ENCODE data around the gene RNGTT. TPM values are rescaled to one million over a fixed set of nuclear protein-coding genes. Genes with fewer than 3 reads are reported as not detected.

RNGTT gene
- total and polyA plus RNA-seq, 2 experiments from 2014 or later = 9.2 to 21.5 TPM

- no peaks in the 10 kb centered on the region for H3K9me3 ChIP-seq (ENCODE audit: low read depth)
Measured at GRCh38 chr6:88884361-88884760, 79.1 kb downstream of the RNGTT start.

GRCh38 chr6:88882536-88882935 is 80.9 kb downstream of the RNGTT start:
- Histone ChIP-seq H3K36me3 (ENCODE audit: low read depth) (no peaks in the 10 kb centered on the region), H3K4me1 (ENCODE audit: insufficient read depth) (peaks cover 9% of the 10 kb centered on the region; the same call in 1 of the 2 replicates), H3K9me2 (ENCODE audit: insufficient read depth) (no peaks in the 10 kb centered on the region), H3K79me2 (ENCODE audit: insufficient read depth) (no peaks in the 10 kb centered on the region), H3K27ac (no peak overlapping the region), H4K20me1 (ENCODE audit: insufficient read depth) (no peaks in the 10 kb centered on the region), H3K9me3 (ENCODE audit: low read depth) (no peaks in the 10 kb centered on the region), H3F3A (ENCODE audit: insufficient read depth) (no peaks in the 10 kb centered on the region), H2AFZ (no peak overlapping the region), H3K27me3 (replicated peaks; ENCODE audit: insufficient read depth) (no peaks in the 10 kb centered on the region), H3K4me2 (ENCODE audit: unreplicated experiment) (no peak overlapping the region), H3K9ac (no peak overlapping the region), H3K4me3 (no peak overlapping the region)
- 97% methylated on average over 2 of the region's 2 CpGs for WGBS, 2 experiments (ENCODE audit: low coverage in 1 of 2, low lambda C conversion rate in 2 of 2, missing lambda C conversion rate in 2 of 2)
- DNase-seq = no peak
- in situ Hi-C loops (cut with MboI) = no loop called here
- TF ChIP-seq EZH2phosphoT487 (IDR thresholded peaks at IDR 0.05; ENCODE audit: insufficient read depth, low read depth) (no peak), EZH2 (IDR thresholded peaks at IDR 0.05; ENCODE audit: insufficient read depth, poor library complexity, severe bottlenecking) (no peak)

More at GRCh38 chr6:88884361-88884760, 79.1 kb downstream of the RNGTT start:
- TF ChIP-seq EZH2phosphoT487 (IDR thresholded peaks at IDR 0.05; ENCODE audit: insufficient read depth, low read depth) (no peak), EZH2 (IDR thresholded peaks at IDR 0.05; ENCODE audit: insufficient read depth, poor library complexity, severe bottlenecking) (no peak)
- H3K27ac ChIP-seq = no peak overlapping the region
- no peak overlapping the region for H2AFZ ChIP-seq
- in situ Hi-C loops (cut with MboI) = no loop called here
- DNase-seq = no peak
- H3K4me1 ChIP-seq (ENCODE audit: insufficient read depth) = peaks cover 9% of the 10 kb centered on the region; the same call in 1 of the 2 replicates
- no peak overlapping the region for H3K4me3 ChIP-seq
- no peaks in the 10 kb centered on the region for H4K20me1 ChIP-seq (ENCODE audit: insufficient read depth)
- no peaks in the 10 kb centered on the region for H3K79me2 ChIP-seq (ENCODE audit: insufficient read depth)
- no peaks in the 10 kb centered on the region for H3K27me3 ChIP-seq (replicated peaks; ENCODE audit: insufficient read depth)
- no peak overlapping the region for H3K9ac ChIP-seq
- no peak overlapping the region for H3K4me2 ChIP-seq (ENCODE audit: unreplicated experiment)
- no peaks in the 10 kb centered on the region for H3F3A ChIP-seq (ENCODE audit: insufficient read depth)
- no peaks in the 10 kb centered on the region for H3K9me2 ChIP-seq (ENCODE audit: insufficient read depth)
- H3K36me3 ChIP-seq (ENCODE audit: low read depth) = no peaks in the 10 kb centered on the region

- Histone ChIP-seq H3K27me3 (replicated peaks; ENCODE audit: insufficient read depth) (no peaks in the 10 kb centered on the region), H3K4me1 (ENCODE audit: insufficient read depth) (peaks cover 11% of the 10 kb centered on the region; the same call in 1 of the 2 replicates), H3K36me3 (ENCODE audit: low read depth) (no peaks in the 10 kb centered on the region), H4K20me1 (ENCODE audit: insufficient read depth) (no peaks in the 10 kb centered on the region), H2AFZ (no peak overlapping the region), H3K27ac (no peak overlapping the region), H3K79me2 (ENCODE audit: insufficient read depth) (no peaks in the 10 kb centered on the region), H3K9me3 (ENCODE audit: low read depth) (no peaks in the 10 kb centered on the region), H3K4me2 (ENCODE audit: unreplicated experiment) (no peak overlapping the region), H3K9me2 (ENCODE audit: insufficient read depth) (no peaks in the 10 kb centered on the region), H3K4me3 (no peak overlapping the region), H3K9ac (no peak overlapping the region), H3F3A (ENCODE audit: insufficient read depth) (no peaks in the 10 kb centered on the region)
- WGBS, 2 experiments (ENCODE audit: low coverage in 1 of 2, low lambda C conversion rate in 2 of 2, missing lambda C conversion rate in 2 of 2) = 78 to 89% methylated on average over 1 of the region's 1 CpG
- no peak for DNase-seq
- TF ChIP-seq EZH2 (IDR thresholded peaks at IDR 0.05; ENCODE audit: insufficient read depth, poor library complexity, severe bottlenecking) = no peak
- TF ChIP-seq EZH2phosphoT487 (IDR thresholded peaks at IDR 0.05; ENCODE audit: insufficient read depth, low read depth) = no peak
- in situ Hi-C loops (cut with MboI) = no loop called here
Measured at GRCh38 chr6:88881451-88881850, 82.0 kb downstream of the RNGTT start.

GRCh38 chr6:88880021-88880420 is 83.4 kb downstream of the RNGTT start:
- H3K27me3 ChIP-seq (replicated peaks; ENCODE audit: insufficient read depth) = no peaks in the 10 kb centered on the region
- H3K4me2 ChIP-seq (ENCODE audit: unreplicated experiment) = no peak overlapping the region
- in situ Hi-C loops (cut with MboI) = no loop called here
- H3F3A ChIP-seq (ENCODE audit: insufficient read depth) = no peaks in the 10 kb centered on the region
- no peaks in the 10 kb centered on the region for H3K9me3 ChIP-seq (ENCODE audit: low read depth)
- DNase-seq = no peak
- no peaks in the 10 kb centered on the region for H4K20me1 ChIP-seq (ENCODE audit: insufficient read depth)
- no peak overlapping the region for H3K4me3 ChIP-seq
- H2AFZ ChIP-seq = no peak overlapping the region
- WGBS, 2 experiments (ENCODE audit: low coverage in 1 of 2, low lambda C conversion rate in 2 of 2, missing lambda C conversion rate in 2 of 2) = 97% methylated on average over 2 of the region's 2 CpGs
- no peak for TF ChIP-seq EZH2phosphoT487 (IDR thresholded peaks at IDR 0.05; ENCODE audit: insufficient read depth, low read depth)
- TF ChIP-seq EZH2 (IDR thresholded peaks at IDR 0.05; ENCODE audit: insufficient read depth, poor library complexity, severe bottlenecking) = no peak
- H3K36me3 ChIP-seq (ENCODE audit: low read depth) = no peaks in the 10 kb centered on the region
- H3K9ac ChIP-seq = no peak overlapping the region
- no peaks in the 10 kb centered on the region for H3K9me2 ChIP-seq (ENCODE audit: insufficient read depth)
- H3K79me2 ChIP-seq (ENCODE audit: insufficient read depth) = no peaks in the 10 kb centered on the region
- peaks cover 11% of the 10 kb centered on the region; the same call in 1 of the 2 replicates for H3K4me1 ChIP-seq (ENCODE audit: insufficient read depth)
- H3K27ac ChIP-seq = no peak overlapping the region

GRCh38 chr6:88877893-88878292 is 85.5 kb downstream of the RNGTT start:
- H3K9ac ChIP-seq = no peak overlapping the region
- peaks cover 11% of the 10 kb centered on the region; the same call in 1 of the 2 replicates for H3K4me1 ChIP-seq (ENCODE audit: insufficient read depth)
- no peaks in the 10 kb centered on the region for H3K79me2 ChIP-seq (ENCODE audit: insufficient read depth)
- no peaks in the 10 kb centered on the region for H3F3A ChIP-seq (ENCODE audit: insufficient read depth)
- TF ChIP-seq EZH2 (IDR thresholded peaks at IDR 0.05; ENCODE audit: insufficient read depth, poor library complexity, severe bottlenecking) (no peak), EZH2phosphoT487 (IDR thresholded peaks at IDR 0.05; ENCODE audit: insufficient read depth, low read depth) (no peak)
- H3K4me2 ChIP-seq (ENCODE audit: unreplicated experiment) = no peak overlapping the region
- in situ Hi-C loops (cut with MboI) = no loop called here
- no peak overlapping the region for H3K27ac ChIP-seq
- WGBS, 2 experiments (ENCODE audit: low coverage in 1 of 2, low lambda C conversion rate in 2 of 2, missing lambda C conversion rate in 2 of 2) = 95 to 97% methylated on average over 7 of the region's 7 CpGs
- no peak for DNase-seq
- H3K9me3 ChIP-seq (ENCODE audit: low read depth) = no peaks in the 10 kb centered on the region
- H2AFZ ChIP-seq = no peak overlapping the region
- H3K27me3 ChIP-seq (replicated peaks; ENCODE audit: insufficient read depth) = no peaks in the 10 kb centered on the region
- no peaks in the 10 kb centered on the region for H4K20me1 ChIP-seq (ENCODE audit: insufficient read depth)
- no peak overlapping the region for H3K4me3 ChIP-seq
- no peaks in the 10 kb centered on the region for H3K36me3 ChIP-seq (ENCODE audit: low read depth)
- no peaks in the 10 kb centered on the region for H3K9me2 ChIP-seq (ENCODE audit: insufficient read depth)
